GM12864 (cell line): ENCODE data around the gene USP17L22.
"Not testable (repeated sequence)": the region's sequence is repeated elsewhere in the genome, so short reads cannot be mapped to it uniquely, and the experiment has no call there.

ENCODE experiments used
- DNase-seq: peaks from one replicate; pipeline ENCODE4 v3.0.0-alpha.2; 2011; ENCODE audit warnings: low read depth
- H3K4me3 ChIP-seq: 2 replicates; pipeline ENCODE4 v1.5.1; 2011; ENCODE audit warnings: mild to moderate bottlenecking, low read depth, low read length, control low read depth

The USP17L22 gene, protein sequence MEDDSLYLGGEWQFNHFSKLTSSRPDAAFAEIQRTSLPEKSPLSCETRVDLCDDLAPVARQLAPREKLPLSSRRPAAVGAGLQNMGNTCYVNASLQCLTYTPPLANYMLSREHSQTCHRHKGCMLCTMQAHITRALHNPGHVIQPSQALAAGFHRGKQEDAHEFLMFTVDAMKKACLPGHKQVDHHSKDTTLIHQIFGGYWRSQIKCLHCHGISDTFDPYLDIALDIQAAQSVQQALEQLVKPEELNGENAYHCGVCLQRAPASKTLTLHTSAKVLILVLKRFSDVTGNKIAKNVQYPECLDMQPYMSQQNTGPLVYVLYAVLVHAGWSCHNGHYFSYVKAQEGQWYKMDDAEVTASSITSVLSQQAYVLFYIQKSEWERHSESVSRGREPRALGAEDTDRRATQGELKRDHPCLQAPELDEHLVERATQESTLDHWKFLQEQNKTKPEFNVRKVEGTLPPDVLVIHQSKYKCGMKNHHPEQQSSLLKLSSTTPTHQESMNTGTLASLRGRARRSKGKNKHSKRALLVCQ

DNA sequence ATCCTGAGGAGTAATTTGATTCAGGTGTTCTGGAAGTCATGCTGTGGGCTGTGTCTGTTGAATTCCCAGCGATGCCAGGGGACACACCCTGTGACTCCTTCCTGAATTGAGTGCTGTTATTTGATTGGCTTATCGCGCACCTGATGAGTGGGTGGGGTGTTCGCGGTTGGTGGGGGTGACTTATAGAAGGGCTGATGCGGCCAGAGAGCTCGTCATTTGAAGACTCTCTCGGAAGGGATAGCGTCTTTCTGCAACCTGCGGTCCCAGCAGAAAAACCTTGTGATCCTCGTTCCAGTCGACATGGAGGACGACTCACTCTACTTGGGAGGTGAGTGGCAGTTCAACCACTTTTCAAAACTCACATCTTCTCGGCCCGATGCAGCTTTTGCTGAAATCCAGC is at the start of gene USP17L22:
Gene USP17L22, plus strand, starts transcription at position 301 of the 400 bp plus-strand sequence. Its CDS starts 0 bp downstream, at position 301.
- not testable (repeated sequence) for H3K4me3 ChIP-seq, DNase-seq

DNA sequence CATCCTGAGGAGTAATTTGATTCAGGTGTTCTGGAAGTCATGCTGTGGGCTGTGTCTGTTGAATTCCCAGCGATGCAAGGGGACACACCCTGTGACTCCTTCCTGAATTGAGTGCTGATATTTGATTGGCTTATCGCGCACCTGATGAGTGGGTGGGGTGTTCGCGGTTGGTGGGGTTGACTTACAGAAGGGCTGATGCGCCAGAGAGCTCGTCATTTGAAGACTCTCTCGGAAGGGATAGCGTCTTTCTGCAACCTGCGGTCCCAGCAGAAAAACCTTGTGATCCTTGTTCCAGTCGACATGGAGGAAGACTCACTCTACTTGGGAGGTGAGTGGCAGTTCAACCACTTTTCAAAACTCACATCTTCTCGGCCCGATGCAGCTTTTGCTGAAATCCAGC is 47.6 kb upstream of the USP17L22 start, which contains the start of gene USP17L12:
Gene USP17L12, plus strand, starts transcription at position 301 of the 400 bp plus-strand sequence. Its CDS starts 0 bp downstream, at position 301.
- DNase-seq = not testable (repeated sequence)

DNA sequence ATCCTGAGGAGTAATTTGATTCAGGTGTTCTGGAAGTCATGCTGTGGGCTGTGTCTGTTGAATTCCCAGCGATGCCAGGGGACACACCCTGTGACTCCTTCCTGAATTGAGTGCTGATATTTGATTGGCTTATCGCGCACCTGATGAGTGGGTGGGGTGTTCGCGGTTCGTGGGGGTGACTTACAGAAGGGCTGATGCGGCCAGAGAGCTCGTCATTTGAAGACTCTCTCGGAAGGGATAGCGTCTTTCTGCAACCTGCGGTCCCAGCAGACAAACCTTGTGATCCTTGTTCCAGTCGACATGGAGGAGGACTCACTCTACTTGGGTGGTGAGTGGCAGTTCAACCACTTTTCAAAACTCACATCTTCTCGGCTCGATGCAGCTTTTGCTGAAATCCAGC is 42.8 kb upstream of the USP17L22 start, which contains the start of gene USP17L13:
Gene USP17L13, plus strand, starts transcription at position 301 of the 400 bp plus-strand sequence. Its CDS starts 0 bp downstream, at position 301.
- H3K4me3 ChIP-seq, DNase-seq: not testable (repeated sequence)

More for the DNA sequence above, 47.6 kb upstream of the USP17L22 start, which contains the start of gene USP17L12:
- H3K4me3 ChIP-seq = not testable (repeated sequence)

DNA sequence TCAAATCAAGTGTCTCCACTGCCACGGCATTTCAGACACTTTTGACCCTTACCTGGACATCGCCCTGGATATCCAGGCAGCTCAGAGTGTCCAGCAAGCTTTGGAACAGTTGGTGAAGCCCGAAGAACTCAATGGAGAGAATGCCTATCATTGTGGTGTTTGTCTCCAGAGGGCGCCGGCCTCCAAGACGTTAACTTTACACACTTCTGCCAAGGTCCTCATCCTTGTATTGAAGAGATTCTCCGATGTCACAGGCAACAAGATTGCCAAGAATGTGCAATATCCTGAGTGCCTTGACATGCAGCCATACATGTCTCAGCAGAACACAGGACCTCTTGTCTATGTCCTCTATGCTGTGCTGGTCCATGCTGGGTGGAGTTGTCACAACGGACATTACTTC is 37.2 kb upstream of the USP17L22 start:
- not testable (repeated sequence) for DNase-seq, H3K4me3 ChIP-seq

DNA sequence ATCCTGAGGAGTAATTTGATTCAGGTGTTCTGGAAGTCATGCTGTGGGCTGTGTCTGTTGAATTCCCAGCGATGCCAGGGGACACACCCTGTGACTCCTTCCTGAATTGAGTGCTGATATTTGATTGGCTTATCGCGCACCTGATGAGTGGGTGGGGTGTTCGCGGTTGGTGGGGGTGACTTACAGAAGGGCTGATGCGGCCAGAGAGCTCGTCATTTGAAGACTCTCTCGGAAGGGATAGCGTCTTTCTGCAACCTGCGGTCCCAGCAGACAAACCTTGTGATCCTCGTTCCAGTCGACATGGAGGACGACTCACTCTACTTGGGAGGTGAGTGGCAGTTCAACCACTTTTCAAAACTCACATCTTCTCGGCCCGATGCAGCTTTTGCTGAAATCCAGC is 33.3 kb upstream of the USP17L22 start, which contains the start of gene USP17L15:
Gene USP17L15, plus strand, starts transcription at position 301 of the 400 bp plus-strand sequence. Its CDS starts 0 bp downstream, at position 301.
- not testable (repeated sequence) for H3K4me3 ChIP-seq, DNase-seq

DNA sequence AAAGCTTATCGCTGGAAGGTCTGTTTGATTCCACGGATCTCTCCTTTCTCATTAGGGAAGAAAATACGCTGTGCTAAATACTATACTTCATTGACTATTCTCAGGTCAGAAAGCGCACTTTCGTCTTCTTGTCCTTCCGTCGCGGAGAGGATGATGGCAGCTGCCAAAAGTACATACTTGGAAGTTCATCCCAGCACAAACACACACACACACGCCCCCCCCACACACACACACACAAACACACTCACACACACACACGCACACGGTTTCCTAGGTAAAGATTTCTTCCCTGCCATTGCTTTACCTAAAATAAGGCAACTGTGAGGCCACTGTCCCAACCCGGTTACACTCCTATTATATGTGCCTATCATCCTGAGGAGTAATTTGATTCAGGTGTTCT is 29.0 kb upstream of the USP17L22 start:
- not testable (repeated sequence) for H3K4me3 ChIP-seq, DNase-seq

DNA sequence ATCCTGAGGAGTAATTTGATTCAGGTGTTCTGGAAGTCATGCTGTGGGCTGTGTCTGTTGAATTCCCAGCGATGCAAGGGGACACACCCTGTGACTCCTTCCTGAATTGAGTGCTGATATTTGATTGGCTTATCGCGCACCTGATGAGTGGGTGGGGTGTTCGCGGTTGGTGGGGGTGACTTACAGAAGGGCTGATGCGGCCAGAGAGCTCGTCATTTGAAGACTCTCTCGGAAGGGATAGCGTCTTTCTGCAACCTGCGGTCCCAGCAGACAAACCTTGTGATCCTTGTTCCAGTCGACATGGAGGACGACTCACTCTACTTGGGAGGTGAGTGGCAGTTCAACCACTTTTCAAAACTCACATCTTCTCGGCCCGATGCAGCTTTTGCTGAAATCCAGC is 23.8 kb upstream of the USP17L22 start, which contains the start of gene USP17L17:
Gene USP17L17, plus strand, starts transcription at position 301 of the 400 bp plus-strand sequence. Its CDS starts 0 bp downstream, at position 301.
- not testable (repeated sequence) for H3K4me3 ChIP-seq, DNase-seq

DNA sequence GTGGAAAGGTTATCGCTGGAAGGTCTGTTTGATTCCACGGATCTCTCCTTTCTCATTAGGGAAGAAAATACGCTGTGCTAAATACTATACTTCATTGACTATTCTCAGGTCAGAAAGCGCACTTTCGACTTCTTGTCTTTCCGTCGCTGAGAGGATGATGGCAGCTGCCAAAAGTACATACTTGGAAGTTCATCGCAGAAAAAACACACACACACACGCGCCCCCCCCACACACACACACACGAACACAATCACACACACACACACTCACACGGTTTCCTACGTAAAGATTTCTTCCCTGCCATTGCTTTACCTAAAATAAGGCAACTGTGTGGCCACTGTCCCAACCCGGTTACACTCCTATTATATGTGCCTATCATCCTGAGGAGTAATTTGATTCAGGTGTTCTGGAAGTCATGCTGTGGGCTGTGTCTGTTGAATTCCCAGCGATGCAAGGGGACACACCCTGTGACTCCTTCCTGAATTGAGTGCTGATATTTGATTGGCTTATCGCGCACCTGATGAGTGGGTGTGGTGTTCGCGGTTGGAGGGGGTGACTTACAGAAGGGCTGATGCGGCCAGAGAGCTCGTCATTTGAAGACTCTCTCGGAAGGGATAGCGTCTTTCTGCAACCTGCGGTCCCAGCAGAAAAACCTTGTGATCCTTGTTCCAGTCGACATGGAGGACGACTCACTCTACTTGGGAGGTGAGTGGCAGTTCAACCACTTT is 19.3 kb upstream of the USP17L22 start, which contains the start of gene USP17L18:
Gene USP17L18, plus strand, starts transcription at position 678 of the 728 bp plus-strand sequence. Its CDS starts 0 bp downstream, at position 678.
- H3K4me3 ChIP-seq, DNase-seq: not testable (repeated sequence)

DNA sequence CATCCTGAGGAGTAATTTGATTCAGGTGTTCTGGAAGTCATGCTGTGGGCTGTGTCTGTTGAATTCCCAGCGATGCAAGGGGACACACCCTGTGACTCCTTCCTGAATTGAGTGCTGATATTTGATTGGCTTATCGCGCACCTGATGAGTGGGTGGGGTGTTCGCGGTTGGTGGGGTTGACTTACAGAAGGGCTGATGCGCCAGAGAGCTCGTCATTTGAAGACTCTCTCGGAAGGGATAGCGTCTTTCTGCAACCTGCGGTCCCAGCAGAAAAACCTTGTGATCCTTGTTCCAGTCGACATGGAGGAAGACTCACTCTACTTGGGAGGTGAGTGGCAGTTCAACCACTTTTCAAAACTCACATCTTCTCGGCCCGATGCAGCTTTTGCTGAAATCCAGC is 14.3 kb upstream of the USP17L22 start, which contains the start of gene USP17L19:
Gene USP17L19, plus strand, starts transcription at position 301 of the 400 bp plus-strand sequence. Its CDS starts 0 bp downstream, at position 301.
- DNase-seq, H3K4me3 ChIP-seq: not testable (repeated sequence)

DNA sequence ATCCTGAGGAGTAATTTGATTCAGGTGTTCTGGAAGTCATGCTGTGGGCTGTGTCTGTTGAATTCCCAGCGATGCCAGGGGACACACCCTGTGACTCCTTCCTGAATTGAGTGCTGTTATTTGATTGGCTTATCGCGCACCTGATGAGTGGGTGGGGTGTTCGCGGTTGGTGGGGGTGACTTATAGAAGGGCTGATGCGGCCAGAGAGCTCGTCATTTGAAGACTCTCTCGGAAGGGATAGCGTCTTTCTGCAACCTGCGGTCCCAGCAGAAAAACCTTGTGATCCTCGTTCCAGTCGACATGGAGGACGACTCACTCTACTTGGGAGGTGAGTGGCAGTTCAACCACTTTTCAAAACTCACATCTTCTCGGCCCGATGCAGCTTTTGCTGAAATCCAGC is 9.6 kb upstream of the USP17L22 start, which contains the start of gene USP17L20:
Gene USP17L20, plus strand, starts transcription at position 301 of the 400 bp plus-strand sequence. Its CDS starts 0 bp downstream, at position 301.
- not testable (repeated sequence) for H3K4me3 ChIP-seq, DNase-seq

DNA sequence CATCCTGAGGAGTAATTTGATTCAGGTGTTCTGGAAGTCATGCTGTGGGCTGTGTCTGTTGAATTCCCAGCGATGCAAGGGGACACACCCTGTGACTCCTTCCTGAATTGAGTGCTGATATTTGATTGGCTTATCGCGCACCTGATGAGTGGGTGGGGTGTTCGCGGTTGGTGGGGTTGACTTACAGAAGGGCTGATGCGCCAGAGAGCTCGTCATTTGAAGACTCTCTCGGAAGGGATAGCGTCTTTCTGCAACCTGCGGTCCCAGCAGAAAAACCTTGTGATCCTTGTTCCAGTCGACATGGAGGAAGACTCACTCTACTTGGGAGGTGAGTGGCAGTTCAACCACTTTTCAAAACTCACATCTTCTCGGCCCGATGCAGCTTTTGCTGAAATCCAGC is 4.8 kb upstream of the USP17L22 start, which contains the start of gene USP17L21:
Gene USP17L21, plus strand, starts transcription at position 301 of the 400 bp plus-strand sequence. Its CDS starts 0 bp downstream, at position 301.
- H3K4me3 ChIP-seq, DNase-seq: not testable (repeated sequence)

DNA sequence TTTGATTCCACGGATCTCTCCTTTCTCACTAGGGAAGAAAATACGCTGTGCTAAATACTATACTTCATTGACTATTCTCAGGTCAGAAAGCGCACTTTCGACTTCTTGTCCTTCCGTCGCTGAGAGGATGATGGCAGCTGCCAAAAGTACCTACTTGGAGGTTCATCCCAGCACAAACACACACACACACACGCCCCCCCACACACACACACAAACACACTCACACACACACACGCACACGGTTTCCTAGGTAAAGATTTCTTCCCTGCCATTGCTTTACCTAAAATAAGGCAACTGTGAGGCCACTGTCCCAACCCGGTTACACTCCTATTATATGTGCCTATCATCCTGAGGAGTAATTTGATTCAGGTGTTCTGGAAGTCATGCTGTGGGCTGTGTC is 4.3 kb downstream of the USP17L22 start:
- not testable (repeated sequence) for DNase-seq, H3K4me3 ChIP-seq
